CD4-positive, alpha-beta T cell (primary cell): ENCODE results near the gene RNF169. TPM values are rescaled to one million over a fixed set of nuclear protein-coding genes. Genes with fewer than 3 reads are reported as not detected.

ENCODE experiments used
- ATAC-seq: fragments of 200-7000 bp; cut with Tn5 transposase; one replicate; pipeline ENCODE4 v1.10.0; 2022; ENCODE audit warnings: mild to moderate bottlenecking; ENCODE audit not compliant: poor library complexity
- CTCF ChIA-PET: fragments of 350-600 bp; sonication (Branson Sonifier 250); formaldehyde crosslinking; loops from one replicate; lab custom pipeline; 2021; ENCODE audit warnings: antibody characterized with exemption, inconsistent platforms; lab: Charles Lee
- POLR2A ChIA-PET: fragments of 350-600 bp; sonication (Branson Sonifier 250); formaldehyde crosslinking; loops from one replicate; lab custom pipeline; 2021; ENCODE audit warnings: antibody characterized with exemption, inconsistent platforms; lab: Charles Lee
- DNase-seq, 14 experiments: peaks; one replicate each; pipeline ENCODE4 v3.0.0-alpha.2; 2013 to 2020; ENCODE audit warnings: mixed read lengths in 2 of 14
- H3K27ac ChIP-seq, 2 donors: one replicate each; pipeline versions ENCODE4 v1.5.1 to v1.7.0; 2013; ENCODE audit warnings: low read length in 2 of 2, low read depth in 1 of 2, mild to moderate bottlenecking in 1 of 2
- H3K27me3 ChIP-seq, 2 experiments: 1 replicate in 1 of 2; 2 replicates in 1 of 2; pipeline versions ENCODE4 v1.6.1 to v1.7.0; 2013; ENCODE audit warnings: low read length in 2 of 2, control low read depth in 1 of 2, mild to moderate bottlenecking in 1 of 2, moderate library complexity in 1 of 2; ENCODE audit not compliant: insufficient read depth in 2 of 2, control insufficient read depth in 1 of 2
- H3K36me3 ChIP-seq: one replicate; pipeline ENCODE4 v1.6.1; 2013; ENCODE audit warnings: low read length, control low read depth; ENCODE audit not compliant: insufficient read depth
- H3K4me1 ChIP-seq: one replicate; pipeline ENCODE4 v1.6.1; 2013; ENCODE audit warnings: low read length, control low read depth; ENCODE audit not compliant: insufficient read depth
- H3K4me3 ChIP-seq: one replicate; pipeline ENCODE4 v1.5.1; 2013; ENCODE audit warnings: mild to moderate bottlenecking, low read length, moderate library complexity
- H3K9me3 ChIP-seq, 2 experiments: 1 replicate in 1 of 2; 2 replicates in 1 of 2; pipeline versions ENCODE4 v1.6.1 to v1.7.0; 2013; ENCODE audit warnings: low read length in 2 of 2, mild to moderate bottlenecking in 2 of 2, control low read depth in 1 of 2, moderate library complexity in 1 of 2; ENCODE audit not compliant: control insufficient read depth in 1 of 2, insufficient read depth in 1 of 2
- H3K27ac Mint-ChIP-seq: one replicate; pipeline ENCODE4 v1.8.0; 2020; ENCODE audit warnings: mixed read lengths
- H3K27me3 Mint-ChIP-seq: one replicate; pipeline ENCODE4 v1.8.0; 2021; ENCODE audit warnings: mixed read lengths
- H3K36me3 Mint-ChIP-seq: one replicate; pipeline ENCODE4 v1.8.0; 2021; ENCODE audit warnings: low read depth, mixed read lengths
- H3K4me1 Mint-ChIP-seq: one replicate; pipeline ENCODE4 v1.8.0; 2021; ENCODE audit warnings: low read depth, mixed read lengths
- H3K4me3 Mint-ChIP-seq: one replicate; pipeline ENCODE4 v1.8.0; 2020; ENCODE audit warnings: mild to moderate bottlenecking, mixed read lengths
- H3K9me3 Mint-ChIP-seq: one replicate; pipeline ENCODE4 v1.8.0; 2020; ENCODE audit warnings: mixed read lengths
- CTCF ChIP-seq: fragments of 200-600 bp; IDR thresholded peaks from one replicate; pipeline ENCODE4 v1.8.0; 2022; ENCODE audit warnings: antibody characterized with exemption, mild to moderate bottlenecking
- intact Hi-C, 2 experiments: fragments of 100-400 bp; cut with DNase I in 1 of 2; cut with micrococcal nuclease in 1 of 2; formaldehyde crosslinking; loops; one replicate each; pipeline versions ENCODE4 v1.15.1 to v1.9.0; 2023 to 2025; cut with DNase I, micrococcal nuclease
- total RNA-seq, 174 experiments: library from RNA in 2 of 174; stranded (reverse) in 2 of 174; gene quantifications; one replicate each; pipeline ENCODE4 v1.2.3 and lab custom pipeline; 2021 to 2026

RNF169 gene
- total RNA-seq, 2 experiments from 2014 or later: 15.2 to 15.5 TPM

GRCh38 chr11:74721479-74721835 is 27.2 kb upstream of the RNF169 start:
- POLR2A ChIA-PET: no interaction called here
- Histone ChIP-seq H3K36me3 (no peaks in the 10 kb centered on the region), H3K27me3 (no peaks in the 10 kb centered on the region), H3K9me3 (no peaks in the 10 kb centered on the region), H3K27ac (no peak overlapping the region), H3K4me3 (no peak overlapping the region), H3K4me1 (peaks cover 2% of the 10 kb centered on the region)
- Mint-ChIP-seq H3K27ac (no peak overlapping the region), H3K27me3 (peaks cover 6% of the 10 kb centered on the region), H3K9me3 (no peaks in the 10 kb centered on the region), H3K36me3 (no peaks in the 10 kb centered on the region), H3K4me1 (no peaks in the 10 kb centered on the region), H3K4me3 (no peak overlapping the region)
- DNase-seq (no peak), ATAC-seq (no peak)
- intact Hi-C loops: no loop called here
- CTCF ChIA-PET: no interaction called here
- no peak for TF ChIP-seq CTCF

GRCh38 chr11:74723511-74723910 is 25.1 kb upstream of the RNF169 start:
- Histone ChIP-seq H3K4me3 (no peak overlapping the region), H3K9me3 (no peaks in the 10 kb centered on the region), H3K4me1 (peaks cover 6% of the 10 kb centered on the region), H3K27me3 (no peaks in the 10 kb centered on the region), H3K27ac (no peak overlapping the region), H3K36me3 (no peaks in the 10 kb centered on the region)
- Mint-ChIP-seq H3K4me1 (no peaks in the 10 kb centered on the region), H3K27me3 (peaks cover 9% of the 10 kb centered on the region), H3K27ac (no peak overlapping the region), H3K36me3 (no peaks in the 10 kb centered on the region), H3K9me3 (no peaks in the 10 kb centered on the region), H3K4me3 (no peak overlapping the region)
- TF ChIP-seq CTCF: no peak
- DNase-seq: no peak
- intact Hi-C loops: no loop called here
- CTCF ChIA-PET: no interaction called here
- ATAC-seq: no peak
- POLR2A ChIA-PET: no interaction called here

GRCh38 chr11:74725701-74726100 is 22.9 kb upstream of the RNF169 start:
- Histone ChIP-seq H3K36me3 (no peaks in the 10 kb centered on the region), H3K4me3 (no peak overlapping the region), H3K4me1 (peaks cover 6% of the 10 kb centered on the region), H3K9me3 (peaks cover 0 to 4% of the 10 kb centered on the region in 2 experiments), H3K27ac (no peak overlapping the region), H3K27me3 (peaks cover 7 to 9% of the 10 kb centered on the region in 2 experiments)
- peaks cover 31% of the 10 kb centered on the region for H3K27me3 Mint-ChIP-seq
- ChIA-PET CTCF (interaction anchor here (1.0 to 2.9 kb wide), 4 partner anchors 13 to 23 kb away, joined by 3 to 14 read pairs (median 3); no protein-coding TSS in a partner anchor), POLR2A (no interaction called here)
- H3K9me3 Mint-ChIP-seq: no peaks in the 10 kb centered on the region
- no peaks in the 10 kb centered on the region for H3K36me3 Mint-ChIP-seq
- H3K4me1 Mint-ChIP-seq: no peaks in the 10 kb centered on the region
- H3K4me3 Mint-ChIP-seq: no peak overlapping the region
- DNase-seq (no peak), ATAC-seq (no peak)
- TF ChIP-seq CTCF: no peak
- intact Hi-C loops: loop anchor here (2.0 to 5.0 kb wide), 2 partner anchors 23 to 273 kb away; no protein-coding TSS in a partner anchor
- no peak overlapping the region for H3K27ac Mint-ChIP-seq
